Measurements from ENCODE around the gene JAZF1. TPM values are rescaled to one million over a fixed set of nuclear protein-coding genes. Genes with fewer than 3 reads are reported as not detected.

Gene JAZF1
- total and polyA plus RNA-seq, 8 donors: 4.0 to 13.9 (median 6.0) TPM

- intact Hi-C loops (cut with DNase I): no loop called here
- no peaks in the 10 kb centered on the region for H3K9me3 ChIP-seq
- no peaks in the 10 kb centered on the region for H3K4me1 ChIP-seq
- no peak for FAIRE-seq
- WGBS, 2 donors: 73 to 100% methylated on average over 1 of the region's 1 CpG
- TF ChIP-seq, protein P1, sequence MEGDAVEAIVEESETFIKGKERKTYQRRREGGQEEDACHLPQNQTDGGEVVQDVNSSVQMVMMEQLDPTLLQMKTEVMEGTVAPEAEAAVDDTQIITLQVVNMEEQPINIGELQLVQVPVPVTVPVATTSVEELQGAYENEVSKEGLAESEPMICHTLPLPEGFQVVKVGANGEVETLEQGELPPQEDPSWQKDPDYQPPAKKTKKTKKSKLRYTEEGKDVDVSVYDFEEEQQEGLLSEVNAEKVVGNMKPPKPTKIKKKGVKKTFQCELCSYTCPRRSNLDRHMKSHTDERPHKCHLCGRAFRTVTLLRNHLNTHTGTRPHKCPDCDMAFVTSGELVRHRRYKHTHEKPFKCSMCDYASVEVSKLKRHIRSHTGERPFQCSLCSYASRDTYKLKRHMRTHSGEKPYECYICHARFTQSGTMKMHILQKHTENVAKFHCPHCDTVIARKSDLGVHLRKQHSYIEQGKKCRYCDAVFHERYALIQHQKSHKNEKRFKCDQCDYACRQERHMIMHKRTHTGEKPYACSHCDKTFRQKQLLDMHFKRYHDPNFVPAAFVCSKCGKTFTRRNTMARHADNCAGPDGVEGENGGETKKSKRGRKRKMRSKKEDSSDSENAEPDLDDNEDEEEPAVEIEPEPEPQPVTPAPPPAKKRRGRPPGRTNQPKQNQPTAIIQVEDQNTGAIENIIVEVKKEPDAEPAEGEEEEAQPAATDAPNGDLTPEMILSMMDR (IDR thresholded peaks at IDR 0.05): no peak
- H3K4me3 ChIP-seq: no peak overlapping the region
- no peaks in the 10 kb centered on the region for H3K36me3 ChIP-seq
- DNase-seq: no peak
- H3K27me3 ChIP-seq: no peaks in the 10 kb centered on the region
- no peak for ATAC-seq
- no peak overlapping the region for H3K27ac ChIP-seq
These were observed 65.3 kb downstream of the JAZF1 start for GRCh38 chr7:28115261-28115660.

- Histone ChIP-seq H3K9me3 (no peaks in the 10 kb centered on the region), H3K36me3 (no peaks in the 10 kb centered on the region), H3K27ac (no peak overlapping the region), H3K27me3 (no peaks in the 10 kb centered on the region), H3K4me1 (no peaks in the 10 kb centered on the region), H3K4me3 (no peak overlapping the region)
- TF ChIP-seq, protein P1 (IDR thresholded peaks at IDR 0.05): no peak
- FAIRE-seq (no peak), DNase-seq (no peak), ATAC-seq (peak in 3 of 4 donors; percentile 34 to 81 (median 75))
- WGBS, 2 donors: 67 to 69% methylated on average over 4 of the region's 4 CpGs
- intact Hi-C loops (cut with DNase I): no loop called here
These were observed 66.5 kb downstream of the JAZF1 start for GRCh38 chr7:28114056-28114455.

DNA sequence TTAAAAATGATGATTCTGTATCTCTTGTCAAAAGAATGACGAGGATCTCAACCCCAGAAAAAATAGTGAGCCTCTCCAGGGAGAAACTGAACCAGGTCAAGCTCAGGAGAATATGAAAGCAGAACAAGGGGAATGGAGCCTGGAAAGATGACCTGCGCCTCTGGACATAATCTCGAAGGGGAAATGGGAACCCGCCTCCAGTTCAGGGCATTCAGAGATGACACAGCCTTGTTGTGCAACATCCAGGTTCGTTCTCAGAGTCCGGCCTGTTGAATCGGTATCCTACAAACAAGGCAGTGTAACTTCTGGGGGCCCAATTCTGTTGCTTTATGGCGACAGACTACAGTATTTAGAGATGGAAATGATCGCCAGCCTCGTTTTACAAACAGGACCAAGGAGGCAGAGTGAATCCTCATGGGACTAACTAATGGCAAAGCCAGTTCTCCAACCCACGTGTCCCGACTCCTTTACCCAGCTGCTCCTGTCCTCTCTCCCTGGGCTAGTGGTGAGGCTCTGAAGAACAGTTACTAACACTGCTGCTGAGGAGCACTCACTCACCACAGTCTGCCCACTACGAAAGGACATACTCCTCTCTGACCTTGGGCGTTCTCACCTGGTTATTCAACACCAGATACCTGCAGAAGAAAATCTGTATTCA, 67.6 kb downstream of the JAZF1 start:
- TF ChIP-seq, protein P1 (IDR thresholded peaks at IDR 0.05): no peak
- H3K27me3 ChIP-seq: no peaks in the 10 kb centered on the region
- H3K4me1 ChIP-seq: no peaks in the 10 kb centered on the region
- no peaks in the 10 kb centered on the region for H3K9me3 ChIP-seq
- ATAC-seq (peak in 2 of 4 donors; percentile 37 to 55), FAIRE-seq (no peak), DNase-seq (no peak)
- H3K4me3 ChIP-seq: no peak overlapping the region
- intact Hi-C loops (cut with DNase I): no loop called here
- no peak overlapping the region for H3K27ac ChIP-seq
- WGBS, 2 donors: 85 to 91% methylated on average over 14 of the region's 14 CpGs
- no peaks in the 10 kb centered on the region for H3K36me3 ChIP-seq

- 69 to 84% methylated on average over 3 of the region's 3 CpGs for WGBS, 2 donors
- no peak for FAIRE-seq
These were observed 68.1 kb downstream of the JAZF1 start for GRCh38 chr7:28112467-28112866.

GRCh38 chr7:28112012-28112411, 68.6 kb downstream of the JAZF1 start:
- no peak for DNase-seq
- H3K27ac ChIP-seq: no peak overlapping the region
- H3K36me3 ChIP-seq: no peaks in the 10 kb centered on the region
- 84 to 87% methylated on average over 3 of the region's 3 CpGs for WGBS, 2 donors
- ATAC-seq: no peak
- H3K9me3 ChIP-seq: no peaks in the 10 kb centered on the region
- TF ChIP-seq, protein P1 (IDR thresholded peaks at IDR 0.05): no peak
- FAIRE-seq: no peak
- H3K27me3 ChIP-seq: no peaks in the 10 kb centered on the region
- no peak overlapping the region for H3K4me3 ChIP-seq
- H3K4me1 ChIP-seq: no peaks in the 10 kb centered on the region
- intact Hi-C loops (cut with DNase I): no loop called here

More at GRCh38 chr7:28112467-28112866, 68.1 kb downstream of the JAZF1 start:
- Histone ChIP-seq H3K27ac (no peak overlapping the region), H3K4me1 (no peaks in the 10 kb centered on the region), H3K36me3 (no peaks in the 10 kb centered on the region), H3K9me3 (no peaks in the 10 kb centered on the region), H3K4me3 (no peak overlapping the region), H3K27me3 (no peaks in the 10 kb centered on the region)
- ATAC-seq (no peak), DNase-seq (no peak)
- TF ChIP-seq, protein P1 (IDR thresholded peaks at IDR 0.05): no peak
- intact Hi-C loops (cut with DNase I): no loop called here

Measured in pancreas (tissue), 10 donors.